Stimulated activated CD8-positive, alpha-beta memory T cell treated with anti-CD3 and anti-CD28 coated beads, Interleukin-12 subunit alpha, Interleukin-12 subunit beta, amount 100 ng/mL, for 4 hours (primary cell): ENCODE data around the gene RPRD1B.
"Not testable (repeated sequence)": the region's sequence is repeated elsewhere in the genome, so short reads cannot be mapped to it uniquely, and the experiment has no call there.

Experiments used
- DNase-seq: peaks from one replicate; pipeline ENCODE4 v3.0.0-alpha.2; 2020; ENCODE audit warnings: low read depth

Gene RPRD1B

GRCh38 chr20:38107386-38107785 lies 73.8 kb downstream of the RPRD1B start:
- not testable (repeated sequence) for DNase-seq

- not testable (repeated sequence) for DNase-seq
These were observed 74.4 kb downstream of the RPRD1B start for GRCh38 chr20:38107916-38108315.

GRCh38 chr20:38108438-38108985 lies 75.0 kb downstream of the RPRD1B start:
- no peak for DNase-seq

GRCh38 chr20:38108986-38109541 lies 75.5 kb downstream of the RPRD1B start:
- no peak for DNase-seq

- DNase-seq = no peak
These were observed 76.3 kb downstream of the RPRD1B start for GRCh38 chr20:38109591-38110524.

GRCh38 chr20:38110525-38111178 lies 77.1 kb downstream of the RPRD1B start:
- DNase-seq = no peak

GRCh38 chr20:38111366-38112232 lies 78.1 kb downstream of the RPRD1B start:
- no peak for DNase-seq

- DNase-seq = no peak
These were observed 78.8 kb downstream of the RPRD1B start for GRCh38 chr20:38112261-38112929.

- DNase-seq = no peak
These were observed 79.4 kb downstream of the RPRD1B start for GRCh38 chr20:38112930-38113294.

GRCh38 chr20:38113401-38114325 lies 80.1 kb downstream of the RPRD1B start:
- DNase-seq = no peak

- DNase-seq = no peak
These were observed 80.8 kb downstream of the RPRD1B start for GRCh38 chr20:38114353-38114791.

GRCh38 chr20:38115205-38115604 lies 81.7 kb downstream of the RPRD1B start:
- DNase-seq = no peak

GRCh38 chr20:38115896-38116295 lies 82.3 kb downstream of the RPRD1B start:
- DNase-seq = no peak

GRCh38 chr20:38116409-38117165 lies 83.0 kb downstream of the RPRD1B start:
- DNase-seq = no peak

GRCh38 chr20:38117205-38117604 lies 83.7 kb downstream of the RPRD1B start:
- DNase-seq = no peak

- no peak for DNase-seq
These were observed 84.1 kb downstream of the RPRD1B start for GRCh38 chr20:38117635-38118034.

GRCh38 chr20:38119446-38119845 lies 85.9 kb downstream of the RPRD1B start:
- no peak for DNase-seq

- DNase-seq = no peak
These were observed 87.1 kb downstream of the RPRD1B start for GRCh38 chr20:38120625-38120988.

GRCh38 chr20:38121741-38122140 lies 88.2 kb downstream of the RPRD1B start:
- DNase-seq = no peak
